Transverse colon (tissue), 4 donors: ENCODE measurements around the gene ZNF780A. TPM values are rescaled to one million over a fixed set of nuclear protein-coding genes. Genes with fewer than 3 reads are reported as not detected.
"Not testable (repeated sequence)": the region's sequence is repeated elsewhere in the genome, so short reads cannot be mapped to it uniquely, and the experiment has no call there.

Experiments used
- DNase-seq: peaks from one replicate; pipeline ENCODE4 v3.0.0-alpha.2; 2019
- H3K27ac ChIP-seq, 4 donors: fragments of 200-600 bp; sonication (generic); 2 replicates each; pipeline ENCODE4 v1.5.1; 2016 to 2018; ENCODE audit warnings: inconsistent platforms in 4 of 4
- H3K27me3 ChIP-seq: fragments of 200-600 bp; sonication (generic); 2 replicates; pipeline ENCODE4 v1.5.1; 2017; ENCODE audit warnings: inconsistent platforms
- H3K36me3 ChIP-seq, 4 donors: fragments of 200-600 bp; sonication (generic); 2 replicates each; pipeline ENCODE4 v1.5.1; 2017 to 2019; ENCODE audit warnings: inconsistent platforms in 4 of 4
- H3K4me1 ChIP-seq, 4 donors: fragments of 200-600 bp; sonication (generic); 2 replicates each; pipeline ENCODE4 v1.5.1; 2017 to 2020; ENCODE audit warnings: inconsistent platforms in 4 of 4
- H3K4me3 ChIP-seq, 4 donors: fragments of 200-600 bp; sonication (generic); 1 replicate in 1 of 4; 2 replicates in 3 of 4; pipeline versions ENCODE4 v1.5.1 to v1.6.1; 2017 to 2019; ENCODE audit warnings: inconsistent platforms in 4 of 4
- H3K9me3 ChIP-seq, 2 donors: fragments of 200-600 bp; sonication (generic); 2 replicates each; pipeline ENCODE4 v1.5.1; 2017 to 2019; ENCODE audit warnings: inconsistent platforms in 2 of 2
- CTCF ChIP-seq, 5 experiments: fragments of 200-600 bp in 3 of 5; fragments of 450-650 bp in 2 of 5; sonication (generic) in 3 of 5; IDR thresholded peaks; 1 replicate in 2 of 5; 2 replicates in 3 of 5; pipeline ENCODE4 v1.5.1; 2016 to 2017; ENCODE audit warnings: antibody characterized with exemption in 5 of 5, inconsistent platforms in 3 of 5, mild to moderate bottlenecking in 2 of 5, moderate library complexity in 1 of 5
- EP300 ChIP-seq: sonication (generic); formaldehyde crosslinking; IDR thresholded peaks from one replicate; pipeline ENCODE4 v1.6.1; 2017; ENCODE audit warnings: antibody characterized with exemption, low read depth
- POLR2A ChIP-seq: fragments of 450-650 bp; IDR thresholded peaks from one replicate; pipeline ENCODE4 v1.6.1; 2016; ENCODE audit warnings: antibody characterized with exemption, mild to moderate bottlenecking, moderate library complexity
- POLR2AphosphoS5 ChIP-seq, 3 donors: sonication (generic); formaldehyde crosslinking; IDR thresholded peaks; one replicate each; pipeline ENCODE4 v1.6.1; 2016; ENCODE audit warnings: antibody characterized with exemption in 3 of 3
- WGBS, 2 donors: methylation state at CpG; one replicate each; pipeline ENCODE4 v1.1.5; 2018; ENCODE audit warnings: low coverage in 1 of 2; 5-methylcytosine and 5-hydroxymethylcytosine counted together
- in situ Hi-C, 4 donors: fragments of 200-750 bp; cut with MboI; loops; one replicate each; pipeline versions ENCODE4 v1.15.0 to v1.15.1; 2017; ENCODE audit warnings: low sequenced_read_pairs in 3 of 4, low pct_ligation_motif_present in 1 of 4, low pct_unique_long_range_greater_than_20kb in 1 of 4
- intact Hi-C: fragments of 100-400 bp; cut with DNase I; formaldehyde crosslinking; loops from one replicate; pipeline ENCODE4 v1.15.1; 2023; ENCODE audit warnings: low total_unique reads
- total RNA-seq, 4 donors: library from RNA; depleted of rRNA; stranded (reverse); fragments of >200 nt; gene quantifications; one replicate each; pipeline ENCODE4 v1.1.0, GENCODE V29; 2016

ZNF780A gene
- total RNA-seq, 4 donors from 2014 or later, result 3.0 to 19.7 (median 7.2) TPM

DNA sequence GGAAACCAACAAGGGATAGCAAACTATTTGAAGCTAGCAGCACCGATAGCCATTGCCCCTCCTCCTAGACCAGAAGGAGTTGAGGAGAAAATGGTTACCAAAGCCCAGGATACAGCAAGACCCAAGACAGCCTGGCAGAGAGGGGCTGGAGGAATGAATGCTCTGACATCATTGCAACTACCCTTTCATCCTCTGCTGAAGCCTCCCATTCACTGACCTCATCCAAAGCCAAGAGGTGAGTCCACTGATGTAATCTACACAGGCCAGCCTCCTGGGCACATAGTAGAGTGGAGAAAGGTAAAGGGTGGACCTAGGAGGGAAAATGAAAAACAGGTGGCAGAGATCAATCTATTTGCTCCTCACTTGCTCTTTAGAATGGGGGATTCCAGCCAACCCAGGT lies 42.7 kb upstream of the ZNF780A start:
- H3K27me3 ChIP-seq, result peaks cover 28% of the 10 kb centered on the region
- H3K27ac ChIP-seq, result no peak overlapping the region
- in situ Hi-C loops, result loop anchor here in 2 of 4 donors (10.0 kb wide), 1 partner anchor 91 kb away; the partner anchor contains the start of gene CCNP (in 2 of the 2)
- 71 to 83% methylated on average over 1 of the region's 1 CpG for WGBS, 2 donors
- TF ChIP-seq POLR2A, result no peak
- TF ChIP-seq EP300, result no peak
- H3K4me1 ChIP-seq, result no peaks in the 10 kb centered on the region
- DNase-seq, result no peak
- intact Hi-C loops, result no loop called here
- peaks cover 0 to 3% of the 10 kb centered on the region in 2 donors for H3K9me3 ChIP-seq
- no peak overlapping the region for H3K4me3 ChIP-seq
- H3K36me3 ChIP-seq, result no peaks in the 10 kb centered on the region

GRCh38 chr19:40130013-40130412 lies 39.3 kb upstream of the ZNF780A start:
- peaks cover 48% of the 10 kb centered on the region for H3K27me3 ChIP-seq
- peaks cover 0 to 3% of the 10 kb centered on the region in 2 donors for H3K9me3 ChIP-seq
- H3K4me1 ChIP-seq, result no peaks in the 10 kb centered on the region
- no peak for TF ChIP-seq EP300
- no peak for TF ChIP-seq POLR2A
- no peak for TF ChIP-seq CTCF (IDR thresholded peaks at IDR 0.05)
- no peak for TF ChIP-seq POLR2AphosphoS5 (IDR thresholded peaks at IDR 0.05)
- no peak for DNase-seq
- H3K4me3 ChIP-seq, result no peak overlapping the region
- H3K36me3 ChIP-seq, result no peaks in the 10 kb centered on the region
- intact Hi-C loops, result no loop called here
- no peak overlapping the region for H3K27ac ChIP-seq
- in situ Hi-C loops, result loop anchor here in 2 of 4 donors (10.0 kb wide), 1 partner anchor 95 kb away; the partner anchor contains the start of gene CCNP (in 2 of the 2)

DNA sequence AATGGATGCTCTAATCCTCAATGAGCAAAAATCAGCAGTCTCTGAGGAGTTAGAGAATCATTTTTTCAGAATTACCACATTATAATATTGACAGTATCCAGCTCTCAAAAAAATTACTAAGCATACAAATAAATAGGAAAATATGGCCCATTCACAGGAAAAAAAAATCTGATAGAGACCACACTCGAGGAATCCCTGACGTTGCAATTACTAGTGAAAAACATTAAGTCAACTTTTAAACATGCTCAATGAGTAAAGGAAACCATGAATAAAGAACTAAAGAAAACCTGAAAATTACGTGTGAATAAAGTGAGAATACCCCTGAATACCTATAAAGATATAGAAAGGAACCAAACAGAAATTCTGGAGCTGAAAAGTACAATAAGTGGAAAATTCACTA lies 38.7 kb upstream of the ZNF780A start:
- Histone ChIP-seq H3K27ac (no peak overlapping the region), H3K9me3 (peaks cover 0 to 3% of the 10 kb centered on the region in 2 donors), H3K4me3 (no peak overlapping the region), H3K4me1 (no peaks in the 10 kb centered on the region), H3K27me3 (peaks cover 48% of the 10 kb centered on the region), H3K36me3 (no peaks in the 10 kb centered on the region)
- TF ChIP-seq POLR2AphosphoS5 (IDR thresholded peaks at IDR 0.05) (no peak), CTCF (IDR thresholded peaks at IDR 0.05) (no peak), POLR2A (no peak), EP300 (no peak)
- WGBS, 2 donors, result 60 to 61% methylated on average over 3 of the region's 3 CpGs
- intact Hi-C loops, result no loop called here
- no peak for DNase-seq
- in situ Hi-C loops, result no loop called here

- Histone ChIP-seq H3K27me3 (peaks cover 48% of the 10 kb centered on the region), H3K4me1 (no peaks in the 10 kb centered on the region), H3K36me3 (no peaks in the 10 kb centered on the region), H3K4me3 (no peak overlapping the region), H3K9me3 (peaks cover 0 to 3% of the 10 kb centered on the region in 2 donors), H3K27ac (no peak overlapping the region)
- TF ChIP-seq CTCF (IDR thresholded peaks at IDR 0.05) (no peak), POLR2A (no peak), POLR2AphosphoS5 (IDR thresholded peaks at IDR 0.05) (no peak), EP300 (no peak)
- DNase-seq, result no peak
- intact Hi-C loops (no loop called here), in situ Hi-C loops (no loop called here)
These were observed 38.2 kb upstream of the ZNF780A start for GRCh38 chr19:40128991-40129390.

DNA sequence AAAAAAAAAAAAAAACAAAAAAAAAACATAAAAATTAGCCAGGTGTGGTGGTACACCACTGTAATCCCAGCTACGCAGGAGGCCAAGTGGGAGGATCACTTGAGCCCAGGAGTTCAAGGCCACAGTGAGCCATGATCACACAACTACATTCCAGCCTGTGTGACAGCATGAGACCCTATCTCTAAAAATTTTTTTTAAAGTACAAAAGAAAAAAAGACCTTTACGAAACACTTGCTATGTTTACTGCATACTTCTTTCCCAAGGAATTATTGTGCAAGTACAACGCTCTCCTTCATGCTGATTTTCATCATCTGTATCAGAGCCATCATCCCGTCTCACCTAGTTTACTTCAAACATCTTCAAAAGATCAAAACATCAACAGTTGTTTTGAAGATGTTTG lies 28.6 kb upstream of the ZNF780A start:
- in situ Hi-C loops, result no loop called here
- H3K27ac ChIP-seq, result no peak overlapping the region
- H3K27me3 ChIP-seq, result peaks cover 8% of the 10 kb centered on the region
- H3K4me1 ChIP-seq, result no peaks in the 10 kb centered on the region
- 72 to 81% methylated on average over 4 of the region's 4 CpGs for WGBS, 2 donors
- no peak for DNase-seq
- no peak for TF ChIP-seq POLR2AphosphoS5 (IDR thresholded peaks at IDR 0.05)
- intact Hi-C loops, result no loop called here
- H3K36me3 ChIP-seq, result no peaks in the 10 kb centered on the region
- H3K4me3 ChIP-seq, result no peak overlapping the region
- no peaks in the 10 kb centered on the region for H3K9me3 ChIP-seq

DNA sequence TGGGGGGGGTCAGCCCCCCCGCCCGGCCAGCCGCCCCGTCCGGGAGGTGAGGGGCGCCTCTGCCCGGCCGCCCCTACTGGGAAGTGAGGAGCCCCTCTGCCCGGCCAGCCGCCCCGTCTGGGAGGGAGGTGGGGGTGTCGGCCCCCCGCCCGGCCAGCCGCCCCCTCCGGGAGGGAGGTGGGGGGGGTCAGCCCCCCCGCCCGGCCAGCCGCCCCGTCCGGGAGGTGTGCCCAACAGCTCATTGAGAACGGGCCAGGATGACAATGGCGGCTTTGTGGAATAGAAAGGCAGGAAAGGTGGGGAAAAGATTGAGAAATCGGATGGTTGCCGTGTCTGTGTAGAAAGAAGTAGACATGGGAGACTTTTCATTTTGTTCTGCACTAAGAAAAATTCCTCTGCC lies 27.9 kb upstream of the ZNF780A start:
- H3K4me1 ChIP-seq, in situ Hi-C loops, H3K4me3 ChIP-seq, H3K27ac ChIP-seq, intact Hi-C loops, H3K36me3 ChIP-seq, DNase-seq, H3K9me3 ChIP-seq, H3K27me3 ChIP-seq: not testable (repeated sequence)
- no CpG with 5 or more reads among the region's 25 CpGs for WGBS, 2 donors
